MCF 10A (cell line): ENCODE measurements around the gene HOXD9. TPM values are rescaled to one million over a fixed set of nuclear protein-coding genes. Genes with fewer than 3 reads are reported as not detected.

Experiments
- BruUV-seq: library from RNA; stranded (reverse); fragments of 400-500 nt; replicated peaks from 2 replicates; lab custom pipeline; 2021; lab: Mats Ljungman, UMichigan
- CTCF ChIA-PET: fragments of 300-600 bp; sonication (Branson Sonifier 250); formaldehyde crosslinking; extraction: SDS; loops from one replicate; lab custom pipeline; 2021; ENCODE audit warnings: antibody characterized with exemption, inconsistent platforms; lab: Yijun Ruan, JAX
- POLR2A ChIA-PET: fragments of 300-600, 350-650 bp; sonication (Branson Sonifier 250); formaldehyde crosslinking; extraction: SDS; loops from one replicate; lab custom pipeline; 2020; ENCODE audit warnings: antibody characterized with exemption, inconsistent platforms; lab: Yijun Ruan, JAX
- DNase-seq: peaks from one replicate; pipeline ENCODE4 v3.0.0-alpha.2; 2018; ENCODE audit not compliant: unreplicated experiment
- H3K27ac Mint-ChIP-seq: one replicate; pipeline ENCODE4 v1.8.0; 2022; ENCODE audit warnings: mild to moderate bottlenecking, low read depth, mixed read lengths; ENCODE audit not compliant: unreplicated experiment
- H3K27me3 Mint-ChIP-seq: one replicate; pipeline ENCODE4 v1.8.0; 2022; ENCODE audit warnings: mixed read lengths; ENCODE audit not compliant: insufficient read depth, unreplicated experiment
- H3K36me3 Mint-ChIP-seq: one replicate; pipeline ENCODE4 v1.8.0; 2022; ENCODE audit warnings: mild to moderate bottlenecking, moderate library complexity, mixed read lengths; ENCODE audit not compliant: insufficient read depth, unreplicated experiment
- H3K4me1 Mint-ChIP-seq: one replicate; pipeline ENCODE4 v1.8.0; 2022; ENCODE audit warnings: mixed read lengths; ENCODE audit not compliant: insufficient read depth, unreplicated experiment
- H3K4me3 Mint-ChIP-seq: one replicate; pipeline ENCODE4 v1.8.0; 2022; ENCODE audit warnings: mild to moderate bottlenecking, moderate library complexity, mixed read lengths; ENCODE audit not compliant: unreplicated experiment
- H3K9me3 Mint-ChIP-seq: one replicate; pipeline ENCODE4 v1.8.0; 2022; ENCODE audit warnings: mixed read lengths; ENCODE audit not compliant: unreplicated experiment
- intact Hi-C: fragments of 100-400 bp; cut with micrococcal nuclease; formaldehyde crosslinking; loops from 2 replicates; pipeline ENCODE4 v1.14.1; 2022
- total RNA-seq: library from RNA; stranded (reverse); gene quantifications from 2 replicates; pipeline ENCODE4 v1.2.3, GENCODE V29; 2022
- TF ChIP-seq, protein P1 (sequence below): fragments of 200-600 bp; IDR thresholded peaks from one replicate; pipeline ENCODE4 v1.8.0; 2022; ENCODE audit warnings: antibody characterized with exemption, mild to moderate bottlenecking; ENCODE audit not compliant: unreplicated experiment

HOXD9 gene
- total RNA-seq, 1 experiment from 2014 or later, result not detected

DNA sequence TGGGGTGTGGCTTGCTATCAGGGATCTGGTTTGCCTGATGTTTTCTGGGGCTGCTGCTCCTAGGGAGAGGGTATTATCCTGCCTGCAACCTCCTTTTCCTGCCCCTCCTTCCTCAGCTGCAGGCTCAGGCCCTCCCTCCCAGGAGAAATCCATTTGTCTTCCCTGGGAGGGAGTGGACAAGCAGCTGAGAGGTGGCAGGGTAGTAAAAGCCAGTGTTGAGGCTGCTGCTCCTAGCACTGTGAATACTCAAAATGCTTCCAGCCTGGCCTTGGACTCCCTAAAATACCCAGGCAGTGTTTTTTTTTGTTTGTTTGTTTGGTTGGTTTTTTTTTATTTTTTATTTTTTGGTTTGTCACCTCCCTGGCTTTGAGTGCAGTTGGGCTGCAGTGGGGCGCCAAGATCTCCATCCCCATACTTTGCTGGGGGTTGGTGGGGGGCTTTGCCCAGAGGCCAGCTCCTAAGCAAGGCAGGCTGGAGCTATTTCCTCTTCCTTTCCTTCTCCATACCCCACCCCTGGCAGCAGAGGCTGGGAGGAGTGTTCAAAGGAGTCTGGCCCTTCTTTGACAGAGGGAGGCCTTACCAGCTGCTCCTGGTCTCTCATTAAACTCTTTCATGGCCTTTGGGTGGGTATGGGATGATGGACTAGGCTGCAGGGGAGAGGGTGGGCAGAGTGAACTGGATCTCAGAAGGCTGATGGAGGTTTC is 48.2 kb downstream of the HOXD9 start:
- no peak for DNase-seq
- H3K36me3 Mint-ChIP-seq, result no peaks in the 10 kb centered on the region
- BruUV-seq, result no TSS peak
- H3K4me1 Mint-ChIP-seq, result no peaks in the 10 kb centered on the region
- no peak overlapping the region for H3K27ac Mint-ChIP-seq
- POLR2A ChIA-PET, result no interaction called here
- intact Hi-C loops, result no loop called here
- CTCF ChIA-PET, result interaction anchor here (0.7 kb wide), 1 partner anchor 284 kb away, joined by 3 read pairs; no protein-coding TSS in a partner anchor
- no peaks in the 10 kb centered on the region for H3K27me3 Mint-ChIP-seq
- no peaks in the 10 kb centered on the region for H3K9me3 Mint-ChIP-seq
- TF ChIP-seq, protein P1, sequence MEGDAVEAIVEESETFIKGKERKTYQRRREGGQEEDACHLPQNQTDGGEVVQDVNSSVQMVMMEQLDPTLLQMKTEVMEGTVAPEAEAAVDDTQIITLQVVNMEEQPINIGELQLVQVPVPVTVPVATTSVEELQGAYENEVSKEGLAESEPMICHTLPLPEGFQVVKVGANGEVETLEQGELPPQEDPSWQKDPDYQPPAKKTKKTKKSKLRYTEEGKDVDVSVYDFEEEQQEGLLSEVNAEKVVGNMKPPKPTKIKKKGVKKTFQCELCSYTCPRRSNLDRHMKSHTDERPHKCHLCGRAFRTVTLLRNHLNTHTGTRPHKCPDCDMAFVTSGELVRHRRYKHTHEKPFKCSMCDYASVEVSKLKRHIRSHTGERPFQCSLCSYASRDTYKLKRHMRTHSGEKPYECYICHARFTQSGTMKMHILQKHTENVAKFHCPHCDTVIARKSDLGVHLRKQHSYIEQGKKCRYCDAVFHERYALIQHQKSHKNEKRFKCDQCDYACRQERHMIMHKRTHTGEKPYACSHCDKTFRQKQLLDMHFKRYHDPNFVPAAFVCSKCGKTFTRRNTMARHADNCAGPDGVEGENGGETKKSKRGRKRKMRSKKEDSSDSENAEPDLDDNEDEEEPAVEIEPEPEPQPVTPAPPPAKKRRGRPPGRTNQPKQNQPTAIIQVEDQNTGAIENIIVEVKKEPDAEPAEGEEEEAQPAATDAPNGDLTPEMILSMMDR, result no peak
- H3K4me3 Mint-ChIP-seq, result no peak overlapping the region

DNA sequence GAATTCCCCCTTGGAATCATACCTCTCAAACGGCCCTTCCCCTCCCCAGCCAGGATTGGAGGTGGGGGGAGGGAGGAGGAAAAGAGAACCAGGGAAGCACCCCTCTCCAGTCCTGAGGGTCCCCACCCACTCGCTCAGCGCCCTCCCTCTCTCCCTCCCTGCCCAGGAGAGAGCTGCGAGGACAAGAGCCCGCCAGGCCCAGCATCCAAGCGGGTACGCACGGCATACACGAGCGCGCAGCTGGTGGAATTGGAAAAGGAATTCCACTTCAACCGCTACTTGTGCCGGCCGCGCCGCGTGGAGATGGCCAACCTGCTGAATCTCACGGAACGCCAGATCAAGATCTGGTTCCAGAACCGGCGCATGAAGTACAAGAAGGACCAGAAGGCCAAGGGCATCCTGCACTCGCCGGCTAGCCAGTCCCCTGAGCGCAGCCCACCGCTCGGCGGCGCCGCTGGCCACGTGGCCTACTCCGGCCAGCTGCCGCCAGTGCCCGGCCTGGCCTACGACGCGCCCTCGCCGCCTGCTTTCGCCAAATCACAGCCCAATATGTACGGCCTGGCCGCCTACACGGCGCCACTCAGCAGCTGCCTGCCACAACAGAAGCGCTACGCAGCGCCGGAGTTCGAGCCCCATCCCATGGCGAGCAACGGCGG is 49.0 kb downstream of the HOXD9 start:
- no peak for DNase-seq
- no TSS peak for BruUV-seq
- Mint-ChIP-seq H3K27me3 (no peaks in the 10 kb centered on the region), H3K4me1 (no peaks in the 10 kb centered on the region), H3K36me3 (no peaks in the 10 kb centered on the region), H3K9me3 (no peaks in the 10 kb centered on the region), H3K27ac (no peak overlapping the region), H3K4me3 (no peak overlapping the region)
- POLR2A ChIA-PET, result no interaction called here
- TF ChIP-seq, protein P1, result no peak
- CTCF ChIA-PET, result no interaction called here
- intact Hi-C loops, result no loop called here

DNA sequence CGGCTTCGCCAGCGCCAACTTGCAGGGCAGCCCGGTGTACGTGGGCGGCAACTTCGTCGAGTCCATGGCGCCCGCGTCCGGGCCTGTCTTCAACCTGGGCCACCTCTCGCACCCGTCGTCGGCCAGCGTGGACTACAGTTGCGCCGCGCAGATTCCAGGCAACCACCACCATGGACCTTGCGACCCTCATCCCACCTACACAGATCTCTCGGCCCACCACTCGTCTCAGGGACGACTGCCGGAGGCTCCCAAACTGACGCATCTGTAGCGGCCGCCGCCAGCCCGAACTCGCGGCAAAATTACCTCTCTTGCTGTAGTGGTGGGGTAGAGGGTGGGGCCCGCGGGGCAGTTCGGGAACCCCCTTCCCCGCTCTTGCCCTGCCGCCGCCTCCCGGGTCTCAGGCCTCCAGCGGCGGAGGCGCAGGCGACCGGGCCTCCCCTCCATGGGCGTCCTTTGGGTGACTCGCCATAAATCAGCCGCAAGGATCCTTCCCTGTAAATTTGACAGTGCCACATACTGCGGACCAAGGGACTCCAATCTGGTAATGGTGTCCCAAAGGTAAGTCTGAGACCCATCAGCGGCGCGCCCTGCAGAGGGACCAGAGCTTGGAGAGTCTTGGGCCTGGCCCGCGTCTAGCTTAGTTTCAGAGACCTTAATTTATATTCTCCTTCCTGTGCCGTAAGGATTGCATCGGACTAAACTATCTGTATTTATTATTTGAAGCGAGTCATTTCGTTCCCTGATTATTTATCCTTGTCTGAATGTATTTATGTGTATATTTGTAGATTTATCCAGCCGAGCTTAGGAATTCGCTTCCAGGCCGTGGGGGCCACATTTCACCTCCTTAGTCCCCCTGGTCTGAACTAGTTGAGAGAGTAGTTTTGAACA is 49.7 kb downstream of the HOXD9 start:
- H3K9me3 Mint-ChIP-seq, result no peaks in the 10 kb centered on the region
- no peaks in the 10 kb centered on the region for H3K36me3 Mint-ChIP-seq
- intact Hi-C loops, result no loop called here
- BruUV-seq, result no TSS peak
- no peaks in the 10 kb centered on the region for H3K27me3 Mint-ChIP-seq
- H3K27ac Mint-ChIP-seq, result no peak overlapping the region
- TF ChIP-seq, protein P1, result no peak
- H3K4me3 Mint-ChIP-seq, result no peak overlapping the region
- POLR2A ChIA-PET, result no interaction called here
- DNase-seq, result no peak
- CTCF ChIA-PET, result interaction anchor here (0.7 kb wide), 1 partner anchor 15 kb away, joined by 3 read pairs; no protein-coding TSS in a partner anchor
- no peaks in the 10 kb centered on the region for H3K4me1 Mint-ChIP-seq
